ENCODE results near the gene ARVCF. TPM values are rescaled to one million over a fixed set of nuclear protein-coding genes. Genes with fewer than 3 reads are reported as not detected.
A peak's percentile ranks its signal among the peaks of the same experiment; 100 is the strongest.

The ARVCF gene
- total and polyA plus RNA-seq, 9 of the 15 experiments (the other 6 are each of a cell fraction or from before 2014, with no cell fraction given) = 0.03 to 97.4 (median 15.6) TPM

GRCh38 chr22:20021196-20022181 lies 4.9 kb upstream of the ARVCF start (continued):
- TF ChIP-seq NR2C1 (IDR thresholded peaks at IDR 0.05) (no peak), NR2C1 (tag; IDR thresholded peaks at IDR 0.05) (no peak), ZBED1 (IDR thresholded peaks at IDR 0.05) (no peak), HBP1 (CRISPR knock-in tag; IDR thresholded peaks at IDR 0.05) (peak; percentile 74; the same call in 1 of the 2 replicates), ZKSCAN3 (CRISPR knock-in tag; IDR thresholded peaks at IDR 0.05) (no peak), ZSCAN32 (CRISPR knock-in tag; IDR thresholded peaks at IDR 0.05) (peak; percentile 72), KHSRP (IDR thresholded peaks at IDR 0.05) (no peak), ZNF41 (CRISPR knock-in tag; conservative IDR thresholded peaks at IDR 0.05) (peak; percentile 56), RFX5 (IDR thresholded peaks at IDR 0.05; ENCODE audit: low read depth, low read length) (0 out of 2 replicates have a peak, but pooled peaks have one; percentile 12), ETV1 (tag; conservative IDR thresholded peaks at IDR 0.05; ENCODE audit: low read depth) (no peak), HNRNPL (IDR thresholded peaks at IDR 0.05; ENCODE audit: low read depth, low read length) (peak; percentile 86), ZBTB43 (CRISPR knock-in tag; IDR thresholded peaks at IDR 0.05) (no peak), CHCHD3 (CRISPR knock-in tag; IDR thresholded peaks at IDR 0.05) (peak; percentile 4), MYC (IDR thresholded peaks at IDR 0.05; ENCODE audit: low read depth, low read length) (peak; percentile 59; the same call in 1 of the 2 replicates), MYC (CRISPR knock-in tag; IDR thresholded peaks at IDR 0.05; ENCODE audit: borderline replicate concordance, low read depth) (peak; percentile 96), ARID3B (CRISPR knock-in tag; IDR thresholded peaks at IDR 0.05; ENCODE audit: borderline replicate concordance) (peak; percentile 96), ELK3 (CRISPR knock-in tag; IDR thresholded peaks at IDR 0.05) (peak; percentile 41), ZNF584 (CRISPR knock-in tag; IDR thresholded peaks at IDR 0.05; ENCODE audit: low read depth) (no peak)
- TF ChIP-seq, protein P1, sequence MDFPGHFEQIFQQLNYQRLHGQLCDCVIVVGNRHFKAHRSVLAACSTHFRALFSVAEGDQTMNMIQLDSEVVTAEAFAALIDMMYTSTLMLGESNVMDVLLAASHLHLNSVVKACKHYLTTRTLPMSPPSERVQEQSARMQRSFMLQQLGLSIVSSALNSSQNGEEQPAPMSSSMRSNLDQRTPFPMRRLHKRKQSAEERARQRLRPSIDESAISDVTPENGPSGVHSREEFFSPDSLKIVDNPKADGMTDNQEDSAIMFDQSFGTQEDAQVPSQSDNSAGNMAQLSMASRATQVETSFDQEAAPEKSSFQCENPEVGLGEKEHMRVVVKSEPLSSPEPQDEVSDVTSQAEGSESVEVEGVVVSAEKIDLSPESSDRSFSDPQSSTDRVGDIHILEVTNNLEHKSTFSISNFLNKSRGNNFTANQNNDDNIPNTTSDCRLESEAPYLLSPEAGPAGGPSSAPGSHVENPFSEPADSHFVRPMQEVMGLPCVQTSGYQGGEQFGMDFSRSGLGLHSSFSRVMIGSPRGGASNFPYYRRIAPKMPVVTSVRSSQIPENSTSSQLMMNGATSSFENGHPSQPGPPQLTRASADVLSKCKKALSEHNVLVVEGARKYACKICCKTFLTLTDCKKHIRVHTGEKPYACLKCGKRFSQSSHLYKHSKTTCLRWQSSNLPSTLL (IDR thresholded peaks at IDR 0.05) = no peak

All from K562 (cell line).